ENCODE results near the gene EXOC3.

EXOC3 gene

GRCh38 chr5:516338-516925 lies 73.5 kb downstream of the EXOC3 start:
- Histone ChIP-seq H3K4me3 (replicated peaks; ENCODE audit: insufficient read depth, low read length) (no peak overlapping the region), H3K27ac (replicated peaks) (no peak overlapping the region), H3K27me3 (ENCODE audit: insufficient read depth, poor library complexity, severe bottlenecking) (peaks cover 21% of the 10 kb centered on the region)
- no peak for TF ChIP-seq POLR2AphosphoS5 (IDR thresholded peaks at IDR 0.05; ENCODE audit: low read depth)
- no peak for TF ChIP-seq CTCF (IDR thresholded peaks at IDR 0.05; ENCODE audit: insufficient read depth, low read length)
- no peak for TF ChIP-seq REST (IDR thresholded peaks at IDR 0.05; ENCODE audit: insufficient replicate concordance, low read depth)
- TF ChIP-seq SPI1 (IDR thresholded peaks at IDR 0.05; ENCODE audit: borderline replicate concordance, low read depth), result no peak
- no peak for TF ChIP-seq GABPA (IDR thresholded peaks at IDR 0.05; ENCODE audit: low read depth)
- no peak for DNase-seq (ENCODE audit: low read depth in 1 of 2, low spot score in 1 of 2)

All from HL-60 (cell line).